Neuronal stem cell (in vitro differentiated cells): ENCODE results near the gene RNF220.
"Not testable (repeated sequence)": the region's sequence is repeated elsewhere in the genome, so short reads cannot be mapped to it uniquely, and the experiment has no call there.

ENCODE experiments used
- DNase-seq: peaks from one replicate; pipeline ENCODE4 v3.0.0-alpha.2; 2013; ENCODE audit warnings: low spot score
- H2AFZ ChIP-seq: one replicate; pipeline ENCODE4 v1.6.1; 2013; ENCODE audit warnings: mild to moderate bottlenecking, low read length, inconsistent platforms
- H2AK5ac ChIP-seq: 2 replicates; pipeline ENCODE4 v1.6.1; 2013; ENCODE audit warnings: low read depth, mild to moderate bottlenecking, inconsistent platforms, low read length, moderate library complexity, mixed read lengths
- H2BK120ac ChIP-seq: 2 replicates; pipeline ENCODE4 v1.6.1; 2013; ENCODE audit warnings: low read depth, mild to moderate bottlenecking, inconsistent platforms, low read length, moderate library complexity, mixed read lengths
- H2BK12ac ChIP-seq: one replicate; pipeline ENCODE4 v1.6.1; 2013; ENCODE audit warnings: low read length, inconsistent platforms
- H2BK15ac ChIP-seq: 2 replicates; pipeline ENCODE4 v1.6.1; 2013; ENCODE audit warnings: mild to moderate bottlenecking, low read length, inconsistent platforms, mixed read lengths
- H2BK5ac ChIP-seq: one replicate; pipeline ENCODE4 v1.6.1; 2013; ENCODE audit warnings: inconsistent platforms, mild to moderate bottlenecking, low read length, moderate library complexity
- H3K14ac ChIP-seq: one replicate; pipeline ENCODE4 v1.6.1; 2013; ENCODE audit warnings: low read length, inconsistent platforms
- H3K18ac ChIP-seq: 2 replicates; pipeline ENCODE4 v1.6.1; 2013; ENCODE audit warnings: low read length, inconsistent platforms
- H3K23ac ChIP-seq: 2 replicates; pipeline ENCODE4 v1.6.1; 2013; ENCODE audit warnings: low read depth, mild to moderate bottlenecking, mixed read lengths, low read length, inconsistent platforms; ENCODE audit not compliant: poor library complexity
- H3K27ac ChIP-seq: replicated peaks from 3 replicates; pipeline ENCODE4 v1.5.1; 2013; ENCODE audit warnings: low read length, inconsistent platforms
- H3K27me3 ChIP-seq, 3 experiments: 2 replicates each; pipeline ENCODE4 v1.6.1; 2013; ENCODE audit warnings: low read length in 3 of 3, mild to moderate bottlenecking in 2 of 3, inconsistent platforms in 1 of 3, low read depth in 1 of 3, mixed read lengths in 1 of 3, moderate library complexity in 1 of 3; ENCODE audit not compliant: control insufficient read depth in 3 of 3, insufficient read depth in 3 of 3
- H3K36me3 ChIP-seq, 2 donors: replicated peaks in 1 of 2; 2 replicates each; pipeline ENCODE4 v1.6.1; 2013; ENCODE audit warnings: low read length in 2 of 2; ENCODE audit not compliant: control insufficient read depth in 2 of 2, insufficient read depth in 2 of 2
- H3K4ac ChIP-seq: 2 replicates; pipeline ENCODE4 v1.6.1; 2013; ENCODE audit warnings: inconsistent platforms, mild to moderate bottlenecking, low read length, moderate library complexity
- H3K4me1 ChIP-seq, 2 donors: 1 replicate in 1 of 2; 2 replicates in 1 of 2; pipeline ENCODE4 v1.6.1; 2013; ENCODE audit warnings: low read length in 2 of 2, low read depth in 1 of 2; ENCODE audit not compliant: control insufficient read depth in 2 of 2, insufficient read depth in 1 of 2
- H3K4me2 ChIP-seq: one replicate; pipeline ENCODE4 v1.6.1; 2013; ENCODE audit warnings: mild to moderate bottlenecking, low read length, inconsistent platforms; ENCODE audit not compliant: insufficient read depth, poor library complexity, severe bottlenecking
- H3K4me3 ChIP-seq, 2 donors: 2 replicates each; pipeline ENCODE4 v1.5.1; 2013; ENCODE audit warnings: low read length in 2 of 2, mild to moderate bottlenecking in 2 of 2, inconsistent platforms in 1 of 2, moderate library complexity in 1 of 2
- H3K79me1 ChIP-seq: one replicate; pipeline ENCODE4 v1.6.1; 2013; ENCODE audit warnings: low read depth, mild to moderate bottlenecking, inconsistent platforms, low read length, moderate library complexity
- H3K9ac ChIP-seq: one replicate; pipeline ENCODE4 v1.6.1; 2013; ENCODE audit warnings: mild to moderate bottlenecking, low read depth, low read length, inconsistent platforms; ENCODE audit not compliant: poor library complexity
- H3K9me3 ChIP-seq, 2 donors: replicated peaks in 1 of 2; 2 replicates each; pipeline versions ENCODE3 to v1.6.1; 2013; ENCODE audit warnings: low read length in 2 of 2, mild to moderate bottlenecking in 2 of 2, inconsistent platforms in 1 of 2, low read depth in 1 of 2, mixed read lengths in 1 of 2, moderate library complexity in 1 of 2; ENCODE audit not compliant: control insufficient read depth in 2 of 2, insufficient read depth in 1 of 2
- H4K8ac ChIP-seq: one replicate; pipeline ENCODE4 v1.6.1; 2013; ENCODE audit warnings: low read depth, mild to moderate bottlenecking, inconsistent platforms, low read length, moderate library complexity
- H4K91ac ChIP-seq: one replicate; pipeline ENCODE4 v1.6.1; 2013; ENCODE audit warnings: low read length, low read depth, mild to moderate bottlenecking, inconsistent platforms; ENCODE audit not compliant: poor library complexity
- WGBS, 2 donors: extraction: QIAGEN DNeasy Blood & Tissue Kit; methylation state at CpG; one replicate each; pipeline ENCODE4 v1.1.7; 2013; ENCODE audit warnings: missing lambda C conversion rate in 2 of 2, mixed read lengths in 1 of 2; ENCODE audit not compliant: insufficient read length in 2 of 2, insufficient replicate concordance in 1 of 2; ENCODE audit errors: extremely low coverage in 2 of 2; 5-methylcytosine and 5-hydroxymethylcytosine counted together

RNF220 gene

DNA sequence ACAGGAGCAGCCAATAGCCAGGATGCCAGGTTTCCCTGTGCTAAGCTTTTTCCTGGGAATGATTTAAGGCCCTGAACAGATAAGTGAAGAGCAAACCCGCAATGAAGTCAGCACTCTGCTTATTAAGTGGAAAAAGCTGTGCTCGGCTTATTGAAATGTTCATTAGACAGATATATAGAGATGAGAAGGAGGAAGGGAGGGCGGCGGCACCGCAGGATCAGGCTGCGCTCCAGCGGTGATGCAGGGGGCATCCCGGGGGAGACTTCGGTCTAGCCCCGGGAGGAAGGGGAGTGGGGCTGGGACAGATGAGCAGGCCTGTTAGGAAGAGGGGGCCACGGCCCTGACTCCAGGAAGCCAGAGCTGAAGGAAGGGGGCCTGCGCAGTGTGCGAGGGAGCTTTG, 154.3 kb downstream of the RNF220 start:
- peaks cover 0 to 23% of the 10 kb centered on the region in 2 donors for H3K36me3 ChIP-seq
- H3K4me1 ChIP-seq: peaks cover 0 to 2% of the 10 kb centered on the region in 2 donors
- no peak overlapping the region for H3K27ac ChIP-seq
- H3K23ac ChIP-seq: no peak overlapping the region
- no peak overlapping the region for H2BK5ac ChIP-seq
- no peaks in the 10 kb centered on the region for H3K9me3 ChIP-seq
- H2BK120ac ChIP-seq: no peak overlapping the region
- no peak overlapping the region for H4K8ac ChIP-seq
- H4K91ac ChIP-seq: no peak overlapping the region
- H2AFZ ChIP-seq: no peak overlapping the region
- H3K18ac ChIP-seq: no peak overlapping the region
- peaks cover 1% of the 10 kb centered on the region for H3K79me1 ChIP-seq
- H3K27me3 ChIP-seq: peaks cover 0 to 2% (median 0%) of the 10 kb centered on the region in 3 experiments
- H2AK5ac ChIP-seq: peak overlapping the region; percentile 72
- no peak overlapping the region for H3K9ac ChIP-seq
- no peak overlapping the region for H2BK15ac ChIP-seq
- no peak overlapping the region for H2BK12ac ChIP-seq
- no peak for DNase-seq
- H3K4ac ChIP-seq: no peak overlapping the region
- H3K4me3 ChIP-seq: no peak overlapping the region
- H3K4me2 ChIP-seq: no peak overlapping the region
- no CpG with 5 or more reads among the region's 13 CpGs for WGBS, 2 donors
- H3K14ac ChIP-seq: peak overlapping the region; percentile 26

DNA sequence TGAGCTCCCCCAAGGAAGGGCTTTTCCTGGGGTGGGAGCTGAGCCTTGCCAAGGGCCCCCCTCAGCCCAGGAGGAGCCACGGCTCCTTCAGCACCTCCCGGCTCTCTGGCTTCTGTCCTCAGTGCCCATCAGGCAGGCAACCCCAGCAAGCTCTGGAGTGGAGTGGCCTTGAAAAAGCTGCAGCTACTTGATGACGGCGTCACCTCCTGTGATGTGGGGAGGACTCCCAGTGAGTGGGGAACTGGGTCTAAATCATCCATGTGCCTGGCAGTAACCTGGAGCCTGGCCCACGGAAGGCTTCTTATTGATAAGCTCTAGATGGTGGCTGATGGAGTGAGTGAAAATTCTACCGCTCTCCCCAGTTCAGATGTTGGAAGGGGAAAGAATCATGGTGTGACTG, 154.9 kb downstream of the RNF220 start:
- H2BK5ac ChIP-seq: no peak overlapping the region
- no peak overlapping the region for H2BK12ac ChIP-seq
- no peak overlapping the region for H3K4me2 ChIP-seq
- no peak overlapping the region for H3K4ac ChIP-seq
- no peak overlapping the region for H3K4me3 ChIP-seq
- no peak overlapping the region for H3K23ac ChIP-seq
- no peak overlapping the region for H3K18ac ChIP-seq
- no peaks in the 10 kb centered on the region for H3K9me3 ChIP-seq
- DNase-seq: no peak
- H2BK15ac ChIP-seq: no peak overlapping the region
- peaks cover 0 to 2% (median 0%) of the 10 kb centered on the region in 3 experiments for H3K27me3 ChIP-seq
- no peak overlapping the region for H2BK120ac ChIP-seq
- no peak overlapping the region for H3K27ac ChIP-seq
- WGBS, 2 donors: no CpG with 5 or more reads among the region's 6 CpGs
- peak overlapping the region; percentile 72 for H2AK5ac ChIP-seq
- H3K9ac ChIP-seq: no peak overlapping the region
- H3K14ac ChIP-seq: no peak overlapping the region
- H3K4me1 ChIP-seq: peaks cover 0 to 2% of the 10 kb centered on the region in 2 donors
- H2AFZ ChIP-seq: no peak overlapping the region
- H3K36me3 ChIP-seq: peaks cover 0 to 23% of the 10 kb centered on the region in 2 donors
- H4K8ac ChIP-seq: no peak overlapping the region
- peaks cover 1% of the 10 kb centered on the region for H3K79me1 ChIP-seq
- no peak overlapping the region for H4K91ac ChIP-seq

DNA sequence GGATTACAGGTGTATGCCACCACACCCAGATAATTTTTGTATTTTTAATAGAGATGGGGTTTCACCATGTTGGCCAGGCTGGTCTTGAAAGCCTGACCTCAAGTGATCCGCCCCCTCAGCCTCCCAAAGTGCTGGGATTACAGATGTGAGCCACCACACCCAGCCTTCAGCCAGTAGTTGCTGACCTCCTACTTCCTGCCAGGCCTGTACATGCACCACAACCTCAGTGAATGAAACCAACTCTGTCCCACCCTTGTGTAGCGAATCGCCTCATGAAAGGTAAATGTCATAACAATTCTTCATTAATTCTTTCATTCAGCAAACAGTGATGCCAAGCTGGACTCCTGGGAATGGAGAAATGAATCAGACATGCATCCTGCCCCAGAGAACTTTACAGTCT, 155.6 kb downstream of the RNF220 start:
- not testable (repeated sequence) for H3K27me3 ChIP-seq, H2BK15ac ChIP-seq, H2BK12ac ChIP-seq, H3K27ac ChIP-seq, DNase-seq, H3K18ac ChIP-seq, H4K8ac ChIP-seq, H3K4me3 ChIP-seq, H2AK5ac ChIP-seq, H2BK120ac ChIP-seq, H3K14ac ChIP-seq, H3K4me1 ChIP-seq, H3K4ac ChIP-seq, H3K9me3 ChIP-seq, H2AFZ ChIP-seq, H4K91ac ChIP-seq, H3K9ac ChIP-seq, H2BK5ac ChIP-seq, H3K79me1 ChIP-seq, H3K4me2 ChIP-seq, H3K23ac ChIP-seq
- H3K36me3 ChIP-seq: peaks cover 0 to 23% of the 10 kb centered on the region in 2 donors
- no CpG with 5 or more reads among the region's 3 CpGs for WGBS, 2 donors

DNA sequence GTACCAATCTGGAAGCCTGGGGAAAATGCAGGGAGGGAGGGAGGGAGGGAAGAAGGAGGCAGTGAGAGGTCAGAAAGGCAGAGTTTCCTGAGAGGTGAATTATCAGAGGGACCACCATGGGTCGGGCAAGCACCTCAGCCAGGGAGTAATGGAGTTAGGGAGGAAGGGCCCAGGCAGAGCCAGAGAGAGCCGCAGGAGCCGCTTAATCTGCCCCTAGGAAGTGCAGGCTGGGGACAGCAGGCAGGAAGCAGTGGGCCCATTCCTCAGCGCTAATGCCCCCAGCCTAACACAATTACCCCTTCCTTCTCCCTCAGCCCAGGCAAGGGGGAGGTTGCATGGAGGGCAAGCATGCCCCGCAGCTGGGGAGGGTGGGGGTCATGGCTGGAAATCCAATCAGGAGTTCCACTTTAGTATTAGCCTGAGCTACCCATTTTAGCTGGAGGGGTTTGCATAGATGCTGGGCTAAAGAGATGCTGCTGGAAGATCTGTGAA, 160.2 kb downstream of the RNF220 start:
- peaks cover 0 to 19% of the 10 kb centered on the region in 2 donors for H3K36me3 ChIP-seq
- no peak overlapping the region for H2BK12ac ChIP-seq
- H3K4me2 ChIP-seq: no peak overlapping the region
- peaks cover 0 to 9% (median 0%) of the 10 kb centered on the region in 3 experiments for H3K27me3 ChIP-seq
- no CpG with 5 or more reads among the region's 5 CpGs for WGBS, 2 donors
- H2BK120ac ChIP-seq: no peak overlapping the region
- no peak overlapping the region for H2AFZ ChIP-seq
- H3K23ac ChIP-seq: no peak overlapping the region
- DNase-seq: no peak
- no peaks in the 10 kb centered on the region for H3K79me1 ChIP-seq
- H3K4me1 ChIP-seq: peaks cover 0 to 2% of the 10 kb centered on the region in 2 donors
- no peak overlapping the region for H2BK15ac ChIP-seq
- H4K91ac ChIP-seq: no peak overlapping the region
- no peaks in the 10 kb centered on the region for H3K9me3 ChIP-seq
- no peak overlapping the region for H3K4me3 ChIP-seq
- no peak overlapping the region for H3K18ac ChIP-seq
- H3K4ac ChIP-seq: no peak overlapping the region
- no peak overlapping the region for H2BK5ac ChIP-seq
- H4K8ac ChIP-seq: no peak overlapping the region
- H2AK5ac ChIP-seq: peak overlapping the region; percentile 4
- no peak overlapping the region for H3K14ac ChIP-seq
- H3K27ac ChIP-seq: no peak overlapping the region
- H3K9ac ChIP-seq: no peak overlapping the region
